EH (cell line): ENCODE results near the gene PURA.

Source experiments
- DNase-seq: peaks from one replicate; pipeline ENCODE4 v3.0.0-alpha.2; 2015; ENCODE audit warnings: low read depth

PURA gene

GRCh38 chr5:140109759-140110645, 3.9 kb upstream of the PURA start:
- DNase-seq, result peak; percentile 70

GRCh38 chr5:140110646-140110957, 3.3 kb upstream of the PURA start:
- no peak for DNase-seq

DNA sequence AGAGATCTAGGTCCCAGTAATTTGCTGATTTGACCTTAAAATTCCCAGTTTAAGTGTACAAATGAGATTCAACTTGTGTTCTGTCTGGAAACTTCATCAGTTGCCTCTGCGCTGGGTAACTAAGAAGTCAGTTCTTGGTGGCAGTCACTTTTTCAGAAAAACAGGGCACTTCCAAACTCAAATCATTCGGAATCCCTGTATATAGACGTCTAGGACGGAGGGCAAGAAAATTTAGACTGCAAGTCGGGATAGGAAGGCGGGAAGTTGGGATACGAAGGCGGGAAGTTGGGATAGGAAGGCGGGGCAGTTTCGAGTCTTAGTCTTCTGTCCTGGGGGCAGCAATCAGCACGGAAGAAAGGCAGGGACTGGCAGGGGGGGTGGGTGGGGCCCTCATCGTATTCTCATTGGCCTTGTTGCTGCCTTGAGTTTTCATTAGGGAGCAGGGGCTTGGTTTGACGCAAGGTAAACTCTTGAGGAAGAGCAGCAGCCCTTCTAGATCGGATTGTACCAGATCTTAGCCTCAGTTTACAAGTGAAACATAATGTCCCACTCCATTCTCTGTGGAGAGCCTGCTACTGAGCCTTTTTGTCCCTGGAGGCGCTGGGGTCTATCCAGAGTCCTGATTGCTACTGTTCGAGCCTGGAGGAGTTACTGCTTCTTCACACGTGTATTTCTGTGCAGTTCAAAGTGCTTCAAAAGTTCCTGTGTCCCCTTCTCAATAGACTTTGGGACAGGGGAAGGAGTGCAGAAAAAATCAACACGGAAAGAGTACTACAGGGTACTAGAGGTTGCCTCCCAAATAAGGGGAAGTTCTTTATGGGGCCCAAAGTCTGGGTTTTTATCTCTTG, 2.7 kb upstream of the PURA start:
- DNase-seq, result no peak

DNA sequence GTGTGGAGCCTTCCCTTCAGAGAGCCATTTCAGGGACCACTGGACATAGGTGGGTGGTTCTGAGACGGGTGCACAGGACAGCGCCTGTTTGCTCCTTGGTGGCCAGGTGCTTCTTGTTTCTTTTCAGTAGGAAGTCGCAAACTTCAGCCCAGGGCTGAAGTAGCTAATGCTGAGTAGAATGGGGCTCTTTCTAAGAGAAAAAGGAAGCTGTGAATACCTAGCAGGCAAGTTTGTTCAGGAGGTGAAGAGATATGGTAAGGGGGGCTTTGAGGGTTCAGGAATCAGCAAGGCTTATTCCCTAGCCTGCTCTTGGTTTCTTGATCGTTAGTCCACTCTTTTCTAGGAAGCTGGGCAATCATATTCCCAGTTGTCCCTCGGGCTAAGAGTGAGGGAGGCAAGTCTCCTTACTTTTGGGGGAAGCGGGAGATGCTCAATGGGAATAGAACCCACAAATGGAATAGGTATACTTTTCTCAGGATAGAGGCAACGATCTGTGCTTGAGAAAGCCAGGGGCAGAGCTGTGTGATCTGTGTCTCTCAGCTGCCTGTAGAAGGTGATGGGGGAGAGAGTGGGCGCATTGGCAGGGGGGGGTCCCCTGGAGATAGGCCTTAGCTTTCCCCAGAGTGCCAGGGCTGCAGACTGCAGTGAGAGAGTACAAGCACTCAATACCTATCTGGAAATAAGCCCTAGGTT, 1.9 kb upstream of the PURA start:
- no peak for DNase-seq

DNA sequence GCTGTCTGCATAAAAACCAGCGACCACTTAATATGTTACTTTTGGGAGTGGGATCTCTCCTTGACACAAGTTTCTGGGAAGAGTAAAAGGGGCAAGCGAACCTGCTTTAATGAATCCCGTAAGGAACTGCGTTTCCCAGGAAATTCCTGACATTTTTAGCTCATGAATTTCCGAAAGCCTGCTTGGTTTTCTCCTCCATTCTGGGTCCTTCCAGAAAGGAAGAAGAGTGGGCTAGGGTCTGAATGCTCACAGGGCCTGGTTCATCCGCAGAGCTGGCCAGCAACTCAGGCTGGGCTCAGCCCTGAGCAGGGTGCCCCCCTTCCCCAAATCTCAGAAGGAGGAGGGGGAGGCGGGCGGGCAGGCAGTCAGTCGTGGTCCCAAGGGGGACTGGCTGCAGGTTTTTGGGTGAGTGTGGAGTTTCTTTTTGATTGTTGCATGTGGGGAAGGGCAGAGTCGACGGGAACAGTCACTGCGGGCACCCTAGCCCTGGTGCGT, 1.2 kb upstream of the PURA start:
- DNase-seq, result peak; percentile 75

DNA sequence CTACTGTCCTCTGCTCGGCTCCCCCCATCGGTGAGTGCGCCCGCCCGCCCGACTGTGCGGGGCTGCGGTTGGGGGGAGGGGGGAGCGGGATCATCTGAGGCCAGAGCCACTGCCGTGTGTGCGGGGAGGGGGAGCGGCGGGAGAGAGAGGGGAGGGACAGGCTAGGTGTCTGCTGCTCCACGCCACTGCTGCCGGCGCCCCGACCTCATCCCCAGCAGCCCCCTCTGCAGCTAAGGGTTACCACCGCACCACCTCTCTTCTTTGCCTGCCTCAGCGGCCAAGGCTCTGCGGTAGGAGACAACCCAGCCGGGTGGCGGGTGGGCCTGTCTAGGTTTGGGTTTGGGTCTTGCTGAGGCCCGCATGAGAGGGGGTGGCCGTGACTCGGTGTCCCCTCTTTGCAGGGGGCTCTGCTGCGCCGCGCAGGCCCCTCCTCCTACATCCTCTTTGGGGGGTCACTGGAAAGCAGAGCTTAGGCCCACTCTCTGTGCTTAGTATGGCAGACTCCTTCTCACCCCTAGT, 670 bp upstream of the PURA start:
- no peak for DNase-seq

DNA sequence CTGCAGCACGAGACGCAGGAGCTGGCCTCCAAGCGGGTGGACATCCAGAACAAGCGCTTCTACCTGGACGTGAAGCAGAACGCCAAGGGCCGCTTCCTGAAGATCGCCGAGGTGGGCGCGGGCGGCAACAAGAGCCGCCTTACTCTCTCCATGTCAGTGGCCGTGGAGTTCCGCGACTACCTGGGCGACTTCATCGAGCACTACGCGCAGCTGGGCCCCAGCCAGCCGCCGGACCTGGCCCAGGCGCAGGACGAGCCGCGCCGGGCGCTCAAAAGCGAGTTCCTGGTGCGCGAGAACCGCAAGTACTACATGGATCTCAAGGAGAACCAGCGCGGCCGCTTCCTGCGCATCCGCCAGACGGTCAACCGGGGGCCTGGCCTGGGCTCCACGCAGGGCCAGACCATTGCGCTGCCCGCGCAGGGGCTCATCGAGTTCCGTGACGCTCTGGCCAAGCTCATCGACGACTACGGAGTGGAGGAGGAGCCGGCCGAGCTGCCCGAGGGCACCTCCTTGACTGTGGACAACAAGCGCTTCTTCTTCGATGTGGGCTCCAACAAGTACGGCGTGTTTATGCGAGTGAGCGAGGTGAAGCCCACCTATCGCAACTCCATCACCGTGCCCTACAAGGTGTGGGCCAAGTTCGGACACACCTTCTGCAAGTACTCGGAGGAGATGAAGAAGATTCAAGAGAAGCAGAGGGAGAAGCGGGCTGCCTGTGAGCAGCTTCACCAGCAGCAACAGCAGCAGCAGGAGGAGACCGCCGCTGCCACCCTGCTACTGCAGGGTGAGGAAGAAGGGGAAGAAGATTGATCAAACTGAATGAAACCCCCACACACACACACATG, 654 bp downstream of the PURA start:
- DNase-seq, result peak; percentile 63

GRCh38 chr5:140115186-140115500, 1.2 kb downstream of the PURA start:
- DNase-seq, result no peak

GRCh38 chr5:140116716-140117115, 2.8 kb downstream of the PURA start:
- no peak for DNase-seq

- no peak for DNase-seq
Measured at GRCh38 chr5:140117523-140117922, 3.6 kb downstream of the PURA start.

DNA sequence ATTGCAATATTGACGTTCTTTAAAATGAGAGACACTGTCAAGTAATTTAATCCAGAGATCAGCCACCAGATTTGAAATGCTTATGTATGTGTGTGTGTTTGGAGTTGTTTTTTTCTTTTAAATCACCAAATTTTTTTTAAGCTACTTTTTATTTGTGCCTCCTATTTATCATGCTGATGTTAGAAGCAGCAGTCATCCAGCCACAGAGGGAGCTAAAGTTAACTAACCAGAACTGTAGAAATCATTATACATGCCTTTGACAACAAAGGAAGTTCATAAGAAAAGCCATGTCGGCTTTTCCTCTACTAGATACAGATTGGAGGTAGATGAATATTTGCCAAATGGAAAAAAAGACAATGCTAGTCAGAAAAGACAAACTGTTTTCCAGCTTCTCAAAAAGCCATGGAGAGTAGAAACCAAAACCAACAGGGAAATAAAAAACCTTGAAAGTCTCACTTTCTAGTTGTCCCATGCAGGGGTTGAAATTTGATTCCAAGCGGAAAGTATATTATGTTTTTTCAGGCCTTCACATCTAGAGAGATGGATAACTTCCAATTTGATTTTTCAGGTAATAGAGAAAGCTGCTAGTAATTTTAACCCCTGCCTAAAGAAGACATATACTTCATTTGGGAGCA, 4.5 kb downstream of the PURA start:
- DNase-seq, result no peak

- no peak for DNase-seq
Measured at GRCh38 chr5:140125637-140126036, 11.7 kb downstream of the PURA start, which contains the start of gene IGIP. IGIP (plus strand) TSS chr5:140125937; CDS start chr5:140128477, 2,540 bp downstream.

- no peak for DNase-seq
Measured at GRCh38 chr5:140126315-140127012, 12.6 kb downstream of the PURA start.

GRCh38 chr5:140128376-140128775, 14.5 kb downstream of the PURA start:
- DNase-seq, result no peak

DNA sequence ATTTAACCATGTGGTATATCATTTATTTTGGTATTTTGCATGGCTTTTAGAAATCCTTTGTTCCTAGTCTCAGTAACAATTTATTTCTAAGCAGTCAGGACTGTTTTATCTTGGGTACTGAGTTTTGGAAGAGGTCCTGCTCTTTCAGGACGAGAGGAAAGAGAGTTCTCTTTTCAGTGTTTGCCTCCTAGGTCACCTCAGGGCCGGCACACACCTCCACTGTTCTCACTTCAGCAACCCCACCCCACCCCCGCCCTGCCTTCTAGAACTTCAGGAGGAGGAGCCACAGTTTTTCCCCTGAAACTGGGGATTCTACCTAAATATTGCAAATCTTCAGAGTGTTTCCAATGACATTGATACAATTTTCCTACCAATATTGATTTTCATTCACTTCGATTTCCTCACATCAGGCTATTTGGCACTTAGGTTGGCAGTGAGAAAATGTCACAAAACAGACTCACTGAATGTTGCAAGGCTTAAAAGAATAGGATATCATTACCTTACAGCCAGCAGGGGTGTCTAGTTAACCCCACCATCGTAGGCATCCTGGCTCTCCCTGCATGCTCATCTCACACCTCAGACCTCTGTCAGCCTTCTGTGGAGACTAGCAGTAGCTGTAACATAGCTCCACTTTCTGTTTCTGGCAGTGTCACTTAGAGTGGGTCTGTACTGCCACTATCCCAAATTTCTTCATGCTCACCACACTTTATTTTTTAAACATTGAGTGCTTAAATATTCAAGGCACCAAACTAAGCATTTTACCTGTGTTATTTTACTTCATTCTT, 17.2 kb downstream of the PURA start:
- no peak for DNase-seq

- peak; percentile 96 for DNase-seq
Measured at GRCh38 chr5:140131967-140132409, 18.1 kb downstream of the PURA start.

DNA sequence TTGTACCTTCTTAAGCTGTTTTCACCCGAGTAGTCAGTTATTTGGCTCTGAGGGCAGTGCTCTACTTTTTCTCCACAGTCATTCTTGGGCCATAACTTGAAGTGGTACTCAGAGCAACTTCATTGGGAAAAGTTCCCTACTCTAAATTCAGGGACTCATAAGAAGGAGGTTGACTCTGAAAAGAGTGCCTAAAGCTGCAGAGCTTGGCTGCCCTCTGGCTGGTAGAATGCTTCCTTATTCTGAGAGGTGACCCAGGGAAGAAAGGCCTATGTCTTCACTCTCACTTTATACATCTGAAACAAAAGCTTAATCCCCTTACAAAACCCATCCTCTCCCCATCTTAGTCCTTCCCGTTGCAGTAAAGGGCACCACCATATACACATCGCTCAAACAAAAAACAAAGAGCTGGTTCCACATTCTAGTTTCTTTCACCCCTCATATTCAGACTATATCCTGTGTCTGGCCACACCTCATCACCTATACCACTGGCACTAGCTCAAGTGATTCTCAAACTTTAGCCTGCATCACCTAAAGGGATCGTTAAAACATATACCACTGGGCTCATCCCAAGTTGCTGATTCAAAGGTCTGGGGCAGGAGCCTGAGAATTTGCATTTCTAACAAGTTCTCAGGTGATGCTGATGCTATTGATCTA, 19.7 kb downstream of the PURA start:
- no peak for DNase-seq

DNA sequence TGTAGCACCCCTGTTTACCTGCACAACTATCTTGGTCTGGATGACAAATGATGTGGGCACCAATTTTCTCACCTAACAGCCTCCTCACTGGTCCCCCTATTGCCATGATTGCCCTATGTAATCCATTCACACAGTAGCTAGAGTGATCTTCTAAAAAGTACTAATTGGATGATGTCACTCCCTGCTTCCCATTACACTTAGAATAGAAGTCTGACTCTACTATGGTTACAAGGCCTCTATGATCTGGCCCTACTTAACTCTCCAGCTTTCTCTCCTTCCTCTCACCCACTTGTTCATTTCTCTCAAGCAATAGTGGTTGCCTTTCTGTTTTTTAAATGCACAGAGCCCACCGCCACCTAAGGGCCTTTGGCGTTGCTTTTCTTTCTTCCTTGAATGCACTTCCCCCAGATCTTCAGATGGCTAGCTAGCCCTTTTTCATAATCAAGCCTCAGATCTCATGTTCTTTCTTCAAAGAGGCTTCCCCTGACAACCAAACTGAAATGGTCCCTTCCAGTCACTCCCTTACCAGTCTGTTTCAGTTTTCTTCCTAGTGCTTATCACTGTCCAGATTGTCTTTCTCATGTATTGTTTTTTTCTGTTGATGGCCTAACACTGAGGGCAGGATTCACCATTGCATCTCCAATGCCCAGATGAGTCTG, 20.5 kb downstream of the PURA start:
- no peak for DNase-seq
